Activated CD8-positive, alpha-beta T cell treated with anti-CD3 and anti-CD28 coated beads for 36 hours (primary cell): ENCODE results near the gene HSP90AB1. TPM values are rescaled to one million over a fixed set of nuclear protein-coding genes. Genes with fewer than 3 reads are reported as not detected.

Experiments
- ATAC-seq: fragments of 200-7000 bp; cut with Tn5 transposase; one replicate; pipeline ENCODE4 v1.10.0; 2021; ENCODE audit warnings: mild to moderate bottlenecking, moderate library complexity
- CTCF ChIA-PET: fragments of 350-600 bp; sonication (Branson Sonifier 250); formaldehyde crosslinking; loops from one replicate; lab custom pipeline; 2021; ENCODE audit warnings: antibody characterized with exemption; lab: Charles Lee
- POLR2A ChIA-PET: fragments of 350-600 bp; sonication (Branson Sonifier 250); formaldehyde crosslinking; loops from one replicate; lab custom pipeline; 2021; ENCODE audit warnings: antibody characterized with exemption; lab: Charles Lee
- DNase-seq: peaks from one replicate; pipeline ENCODE4 v3.0.0-alpha.2; 2020
- H3K27ac Mint-ChIP-seq: one replicate; pipeline ENCODE4 v1.8.0; 2021; ENCODE audit warnings: mild to moderate bottlenecking, mixed read lengths
- H3K27me3 Mint-ChIP-seq: one replicate; pipeline ENCODE4 v1.8.0; 2021; ENCODE audit warnings: mixed read lengths
- H3K36me3 Mint-ChIP-seq: one replicate; pipeline ENCODE4 v1.8.0; 2021; ENCODE audit warnings: low read depth, mixed read lengths
- H3K4me1 Mint-ChIP-seq: one replicate; pipeline ENCODE4 v1.8.0; 2021; ENCODE audit warnings: low read depth, mixed read lengths
- H3K4me3 Mint-ChIP-seq: one replicate; pipeline ENCODE4 v1.8.0; 2021; ENCODE audit warnings: mild to moderate bottlenecking, moderate library complexity, mixed read lengths
- H3K9me3 Mint-ChIP-seq: one replicate; pipeline ENCODE4 v1.8.0; 2021; ENCODE audit warnings: mixed read lengths
- CTCF ChIP-seq: fragments of 200-600 bp; IDR thresholded peaks from one replicate; pipeline ENCODE4 v1.8.0; 2022; ENCODE audit warnings: antibody characterized with exemption, mild to moderate bottlenecking
- intact Hi-C: fragments of 100-400 bp; cut with micrococcal nuclease; formaldehyde crosslinking; loops from one replicate; pipeline ENCODE4 v1.10.0; 2022
- total RNA-seq, 2 experiments: library from RNA; stranded (reverse); gene quantifications; one replicate each; pipeline ENCODE4 v1.2.3, GENCODE V29; 2021

HSP90AB1 gene
- total RNA-seq, 2 experiments from 2014 or later, result 2,124 to 2,130 TPM

- H3K36me3 Mint-ChIP-seq, result peaks cover 24% of the 10 kb centered on the region
- no peak overlapping the region for H3K4me3 Mint-ChIP-seq
- peaks cover 21% of the 10 kb centered on the region for H3K4me1 Mint-ChIP-seq
- ATAC-seq, result no peak
- ChIA-PET CTCF (interaction anchor here (0.7 to 5.5 kb wide), 12 partner anchors 10 to 138 kb away, joined by 3 to 52 read pairs (median 6); partner anchors contain the start of genes HSP90AB1 and SLC29A1), POLR2A (interaction anchor here (1.0 to 7.6 kb wide), 4 partner anchors 9 to 61 kb away, joined by 3 to 64 read pairs (median 29); partner anchors contain the start of genes HSP90AB1 and SLC29A1)
- no peaks in the 10 kb centered on the region for H3K9me3 Mint-ChIP-seq
- H3K27ac Mint-ChIP-seq, result no peak overlapping the region
- no peak for DNase-seq
- H3K27me3 Mint-ChIP-seq, result no peaks in the 10 kb centered on the region
- TF ChIP-seq CTCF, result no peak
- intact Hi-C loops, result loop anchor here (5.0 to 10.0 kb wide), 2 partner anchors 64 to 131 kb away; no protein-coding TSS in a partner anchor
Measured at GRCh38 chr6:44235891-44236516, 10.9 kb upstream of the HSP90AB1 start.

GRCh38 chr6:44237021-44237812 is 9.7 kb upstream of the HSP90AB1 start:
- Mint-ChIP-seq H3K36me3 (peaks cover 16% of the 10 kb centered on the region), H3K9me3 (no peaks in the 10 kb centered on the region), H3K27me3 (no peaks in the 10 kb centered on the region), H3K27ac (peak overlapping the region; percentile 93), H3K4me1 (peaks cover 21% of the 10 kb centered on the region), H3K4me3 (peak overlapping the region; percentile 76)
- intact Hi-C loops, result loop anchor here (5.0 to 10.0 kb wide), 2 partner anchors 65 to 132 kb away; no protein-coding TSS in a partner anchor
- DNase-seq (peak; percentile 85), ATAC-seq (peak; percentile 85)
- CTCF ChIA-PET, result interaction anchor here (0.6 to 5.5 kb wide), 18 partner anchors 9 to 142 kb away, joined by 3 to 38 read pairs (median 4); partner anchors contain the start of genes HSP90AB1, MYMX and SLC29A1
- POLR2A ChIA-PET, result interaction anchor here (1.0 to 5.6 kb wide), 8 partner anchors 8 to 509 kb away, joined by 3 to 54 read pairs (median 5); partner anchors contain the start of genes HSP90AB1 and SLC29A1
- TF ChIP-seq CTCF, result no peak

- H3K4me3 Mint-ChIP-seq, result peak overlapping the region; percentile 76
Measured at GRCh38 chr6:44237813-44238433, 9.0 kb upstream of the HSP90AB1 start.

More at GRCh38 chr6:44237813-44238433, 9.0 kb upstream of the HSP90AB1 start:
- DNase-seq (peak; percentile 80), ATAC-seq (peak; percentile 88)
- peaks cover 21% of the 10 kb centered on the region for H3K4me1 Mint-ChIP-seq
- ChIA-PET POLR2A (interaction anchor here (1.0 to 5.6 kb wide), 8 partner anchors 8 to 510 kb away, joined by 3 to 54 read pairs (median 5); partner anchors contain the start of genes HSP90AB1 and SLC29A1), CTCF (interaction anchor here (0.6 to 5.5 kb wide), 16 partner anchors 9 to 143 kb away, joined by 3 to 38 read pairs (median 4); partner anchors contain the start of genes HSP90AB1 and SLC29A1)
- peak; percentile 96 for TF ChIP-seq CTCF
- H3K9me3 Mint-ChIP-seq, result no peaks in the 10 kb centered on the region
- peaks cover 13% of the 10 kb centered on the region for H3K36me3 Mint-ChIP-seq
- H3K27ac Mint-ChIP-seq, result peak overlapping the region; percentile 93
- no peaks in the 10 kb centered on the region for H3K27me3 Mint-ChIP-seq
- intact Hi-C loops, result loop anchor here (5.0 to 10.0 kb wide), 2 partner anchors 66 to 133 kb away; no protein-coding TSS in a partner anchor
